GM23338 (cell line): ENCODE measurements around the gene ATAD2B. TPM values are rescaled to one million over a fixed set of nuclear protein-coding genes. Genes with fewer than 3 reads are reported as not detected.

Experiments used
- ATAC-seq: fragments of 200-7000 bp; cut with Tn5 transposase; 3 replicates; pipeline ENCODE4 v1.9.1; 2020
- DNase-seq: peaks from one replicate; pipeline ENCODE4 v3.0.0-alpha.2; 2015; ENCODE audit warnings: low spot score
- H2AFZ ChIP-seq: fragments of 200-600 bp; sonication (generic); 2 replicates; pipeline ENCODE4 v1.8.0; 2016; ENCODE audit warnings: antibody characterized with exemption, mild to moderate bottlenecking, moderate library complexity
- H3F3A ChIP-seq: fragments of 200-600 bp; sonication (generic); replicated peaks from 2 replicates; pipeline ENCODE4 v1.8.0; 2017; ENCODE audit warnings: antibody characterized with exemption, mixed run types, low read depth
- H3K27ac ChIP-seq: fragments of 200-600 bp; sonication (generic); 2 replicates; pipeline ENCODE4 v1.6.1; 2016; ENCODE audit warnings: low read depth
- H3K27me3 ChIP-seq: fragments of 200-600 bp; sonication (generic); 2 replicates; pipeline ENCODE4 v1.8.0; 2016; ENCODE audit warnings: mild to moderate bottlenecking, mixed run types, moderate library complexity; ENCODE audit not compliant: insufficient read depth
- H3K36me3 ChIP-seq: fragments of 200-600 bp; sonication (generic); 2 replicates; pipeline ENCODE4 v1.8.0; 2016; ENCODE audit warnings: mild to moderate bottlenecking; ENCODE audit not compliant: insufficient read depth
- H3K4me1 ChIP-seq: fragments of 200-600 bp; sonication (generic); 2 replicates; pipeline ENCODE4 v1.8.0; 2016; ENCODE audit warnings: mild to moderate bottlenecking, moderate library complexity; ENCODE audit not compliant: insufficient read depth
- H3K4me2 ChIP-seq: fragments of 200-600 bp; sonication (generic); 2 replicates; pipeline ENCODE4 v1.7.1; 2017; ENCODE audit warnings: mixed run types
- H3K4me3 ChIP-seq: fragments of 200-600 bp; sonication (generic); 2 replicates; pipeline ENCODE4 v1.6.1; 2016; ENCODE audit warnings: mixed run types
- H3K79me2 ChIP-seq: fragments of 200-600 bp; sonication (generic); replicated peaks from 2 replicates; pipeline ENCODE4 v1.8.0; 2017; ENCODE audit warnings: mild to moderate bottlenecking; ENCODE audit not compliant: insufficient read depth
- H3K9me2 ChIP-seq: fragments of 200-600 bp; sonication (generic); 2 replicates; pipeline ENCODE4 v1.8.0; 2017; ENCODE audit not compliant: insufficient read depth
- H4K20me1 ChIP-seq: fragments of 200-600 bp; sonication (generic); replicated peaks from 2 replicates; pipeline ENCODE4 v1.8.0; 2017; ENCODE audit warnings: mild to moderate bottlenecking; ENCODE audit not compliant: insufficient read depth
- H3K27ac Mint-ChIP-seq: 2 replicates; pipeline ENCODE4 v1.8.0; 2020; ENCODE audit warnings: inconsistent platforms, mild to moderate bottlenecking, moderate library complexity, mixed read lengths
- H3K27me3 Mint-ChIP-seq: 3 replicates; pipeline ENCODE4 v1.8.0; 2022; ENCODE audit warnings: low read depth, mild to moderate bottlenecking, moderate library complexity, mixed read lengths, inconsistent platforms; ENCODE audit not compliant: insufficient read depth, poor library complexity
- H3K36me3 Mint-ChIP-seq: 3 replicates; pipeline ENCODE4 v1.8.0; 2021; ENCODE audit warnings: low read depth, mild to moderate bottlenecking, inconsistent platforms, moderate library complexity, mixed read lengths
- H3K4me1 Mint-ChIP-seq: 3 replicates; pipeline ENCODE4 v1.8.0; 2020; ENCODE audit warnings: mild to moderate bottlenecking, inconsistent platforms, mixed read lengths
- H3K4me3 Mint-ChIP-seq: 3 replicates; pipeline ENCODE4 v1.8.0; 2021; ENCODE audit warnings: moderate library complexity, mild to moderate bottlenecking, inconsistent platforms, mixed read lengths
- H3K9me3 Mint-ChIP-seq: 3 replicates; pipeline ENCODE4 v1.8.0; 2020; ENCODE audit warnings: moderate library complexity, mild to moderate bottlenecking, inconsistent platforms, mixed read lengths
- CREB1 ChIP-seq: fragments of 250-450 bp; sonication (Bioruptor Pico); IDR thresholded peaks from 2 replicates; pipeline ENCODE4 v1.5.0; 2020; ENCODE audit warnings: low read depth, mild to moderate bottlenecking, moderate library complexity
- CTCF ChIP-seq, 2 experiments: fragments of 200-600 bp in 1 of 2; sonication (generic) in 1 of 2; conservative IDR thresholded peaks; 2 replicates each; pipeline versions ENCODE4 v1.5.1 to v1.6.1; 2016 to 2017; ENCODE audit warnings: antibody characterized with exemption in 2 of 2, low read depth in 2 of 2, mild to moderate bottlenecking in 2 of 2, moderate library complexity in 1 of 2
- JUNB ChIP-seq: IDR thresholded peaks from one replicate; pipeline ENCODE4 v1.6.1; 2016; ENCODE audit warnings: antibody characterized with exemption; ENCODE audit not compliant: unreplicated experiment
- NANOG ChIP-seq: IDR thresholded peaks from 2 replicates; pipeline ENCODE4 v1.6.1; 2016; ENCODE audit warnings: antibody characterized with exemption, borderline replicate concordance
- POLR2AphosphoS5 ChIP-seq: IDR thresholded peaks from 2 replicates; pipeline ENCODE4 v1.6.1; 2016; ENCODE audit warnings: antibody characterized with exemption, low read depth
- STAT1 ChIP-seq: IDR thresholded peaks from one replicate; pipeline ENCODE4 v1.6.1; 2016; ENCODE audit warnings: antibody characterized with exemption; ENCODE audit not compliant: unreplicated experiment
- ZNF114 ChIP-seq: fragments of 250-450 bp; sonication (Bioruptor Pico); IDR thresholded peaks from 2 replicates; pipeline ENCODE4 v1.5.0; 2020; ENCODE audit warnings: mild to moderate bottlenecking, moderate library complexity
- polyA plus RNA-seq: library from polyadenylated mRNA; unstranded; fragments of >200 nt; fragmentation: Nextera tagmentation; extraction: Ambion mirVana; gene quantifications from 2 replicates; pipeline ENCODE4 v1.2.1, GENCODE V29; 2016
- total RNA-seq: library from RNA; depleted of rRNA; stranded (reverse); fragments of >200 nt; shearing (Covaris generic); gene quantifications from 2 replicates; pipeline ENCODE4 v1.2.3, GENCODE V29; 2014
- TF ChIP-seq, protein P1 (sequence below): IDR thresholded peaks from one replicate; pipeline ENCODE4 v1.6.1; 2018; ENCODE audit warnings: antibody characterized with exemption; ENCODE audit not compliant: unreplicated experiment
- TF ChIP-seq, protein P2 (sequence below): IDR thresholded peaks from 2 replicates; pipeline ENCODE4 v1.6.1; 2016; ENCODE audit warnings: antibody characterized with exemption
- TF ChIP-seq, protein P3 (sequence below): fragments of 250-450 bp; sonication (Bioruptor Pico); IDR thresholded peaks from 2 replicates; pipeline ENCODE4 v1.5.0; 2020; ENCODE audit warnings: mild to moderate bottlenecking, moderate library complexity

The ATAD2B gene
- total and polyA plus RNA-seq, 2 experiments from 2014 or later: 12.4 to 19.3 TPM

GRCh38 chr2:23916727-23917405 is 10.1 kb downstream of the ATAD2B start:
- peak; percentile 46 for DNase-seq
- H3K4me1 ChIP-seq: peaks cover 10% of the 10 kb centered on the region
- Mint-ChIP-seq H3K4me3 (no peak overlapping the region), H3K27me3 (no peaks in the 10 kb centered on the region), H3K9me3 (no peaks in the 10 kb centered on the region), H3K27ac (peak overlapping the region; percentile 80), H3K4me1 (peaks cover 16% of the 10 kb centered on the region), H3K36me3 (no peaks in the 10 kb centered on the region)
- H4K20me1 ChIP-seq: 0 out of 2 replicates have a peak, but pooled peaks cover 3% of the 10 kb centered on the region
- H3K4me3 ChIP-seq: 0 out of 2 replicates have a peak overlapping the region, but pooled peaks have one; percentile 4
- TF ChIP-seq CTCF (conservative IDR thresholded peaks at IDR 0.05; ENCODE audit: low read depth in 2 of 2): no peak
- TF ChIP-seq, protein P1, sequence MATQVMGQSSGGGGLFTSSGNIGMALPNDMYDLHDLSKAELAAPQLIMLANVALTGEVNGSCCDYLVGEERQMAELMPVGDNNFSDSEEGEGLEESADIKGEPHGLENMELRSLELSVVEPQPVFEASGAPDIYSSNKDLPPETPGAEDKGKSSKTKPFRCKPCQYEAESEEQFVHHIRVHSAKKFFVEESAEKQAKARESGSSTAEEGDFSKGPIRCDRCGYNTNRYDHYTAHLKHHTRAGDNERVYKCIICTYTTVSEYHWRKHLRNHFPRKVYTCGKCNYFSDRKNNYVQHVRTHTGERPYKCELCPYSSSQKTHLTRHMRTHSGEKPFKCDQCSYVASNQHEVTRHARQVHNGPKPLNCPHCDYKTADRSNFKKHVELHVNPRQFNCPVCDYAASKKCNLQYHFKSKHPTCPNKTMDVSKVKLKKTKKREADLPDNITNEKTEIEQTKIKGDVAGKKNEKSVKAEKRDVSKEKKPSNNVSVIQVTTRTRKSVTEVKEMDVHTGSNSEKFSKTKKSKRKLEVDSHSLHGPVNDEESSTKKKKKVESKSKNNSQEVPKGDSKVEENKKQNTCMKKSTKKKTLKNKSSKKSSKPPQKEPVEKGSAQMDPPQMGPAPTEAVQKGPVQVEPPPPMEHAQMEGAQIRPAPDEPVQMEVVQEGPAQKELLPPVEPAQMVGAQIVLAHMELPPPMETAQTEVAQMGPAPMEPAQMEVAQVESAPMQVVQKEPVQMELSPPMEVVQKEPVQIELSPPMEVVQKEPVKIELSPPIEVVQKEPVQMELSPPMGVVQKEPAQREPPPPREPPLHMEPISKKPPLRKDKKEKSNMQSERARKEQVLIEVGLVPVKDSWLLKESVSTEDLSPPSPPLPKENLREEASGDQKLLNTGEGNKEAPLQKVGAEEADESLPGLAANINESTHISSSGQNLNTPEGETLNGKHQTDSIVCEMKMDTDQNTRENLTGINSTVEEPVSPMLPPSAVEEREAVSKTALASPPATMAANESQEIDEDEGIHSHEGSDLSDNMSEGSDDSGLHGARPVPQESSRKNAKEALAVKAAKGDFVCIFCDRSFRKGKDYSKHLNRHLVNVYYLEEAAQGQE: no peak
- TF ChIP-seq POLR2AphosphoS5: no peak
- TF ChIP-seq STAT1: no peak
- TF ChIP-seq, protein P2, sequence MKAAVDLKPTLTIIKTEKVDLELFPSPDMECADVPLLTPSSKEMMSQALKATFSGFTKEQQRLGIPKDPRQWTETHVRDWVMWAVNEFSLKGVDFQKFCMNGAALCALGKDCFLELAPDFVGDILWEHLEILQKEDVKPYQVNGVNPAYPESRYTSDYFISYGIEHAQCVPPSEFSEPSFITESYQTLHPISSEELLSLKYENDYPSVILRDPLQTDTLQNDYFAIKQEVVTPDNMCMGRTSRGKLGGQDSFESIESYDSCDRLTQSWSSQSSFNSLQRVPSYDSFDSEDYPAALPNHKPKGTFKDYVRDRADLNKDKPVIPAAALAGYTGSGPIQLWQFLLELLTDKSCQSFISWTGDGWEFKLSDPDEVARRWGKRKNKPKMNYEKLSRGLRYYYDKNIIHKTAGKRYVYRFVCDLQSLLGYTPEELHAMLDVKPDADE: no peak
- TF ChIP-seq, protein P3, sequence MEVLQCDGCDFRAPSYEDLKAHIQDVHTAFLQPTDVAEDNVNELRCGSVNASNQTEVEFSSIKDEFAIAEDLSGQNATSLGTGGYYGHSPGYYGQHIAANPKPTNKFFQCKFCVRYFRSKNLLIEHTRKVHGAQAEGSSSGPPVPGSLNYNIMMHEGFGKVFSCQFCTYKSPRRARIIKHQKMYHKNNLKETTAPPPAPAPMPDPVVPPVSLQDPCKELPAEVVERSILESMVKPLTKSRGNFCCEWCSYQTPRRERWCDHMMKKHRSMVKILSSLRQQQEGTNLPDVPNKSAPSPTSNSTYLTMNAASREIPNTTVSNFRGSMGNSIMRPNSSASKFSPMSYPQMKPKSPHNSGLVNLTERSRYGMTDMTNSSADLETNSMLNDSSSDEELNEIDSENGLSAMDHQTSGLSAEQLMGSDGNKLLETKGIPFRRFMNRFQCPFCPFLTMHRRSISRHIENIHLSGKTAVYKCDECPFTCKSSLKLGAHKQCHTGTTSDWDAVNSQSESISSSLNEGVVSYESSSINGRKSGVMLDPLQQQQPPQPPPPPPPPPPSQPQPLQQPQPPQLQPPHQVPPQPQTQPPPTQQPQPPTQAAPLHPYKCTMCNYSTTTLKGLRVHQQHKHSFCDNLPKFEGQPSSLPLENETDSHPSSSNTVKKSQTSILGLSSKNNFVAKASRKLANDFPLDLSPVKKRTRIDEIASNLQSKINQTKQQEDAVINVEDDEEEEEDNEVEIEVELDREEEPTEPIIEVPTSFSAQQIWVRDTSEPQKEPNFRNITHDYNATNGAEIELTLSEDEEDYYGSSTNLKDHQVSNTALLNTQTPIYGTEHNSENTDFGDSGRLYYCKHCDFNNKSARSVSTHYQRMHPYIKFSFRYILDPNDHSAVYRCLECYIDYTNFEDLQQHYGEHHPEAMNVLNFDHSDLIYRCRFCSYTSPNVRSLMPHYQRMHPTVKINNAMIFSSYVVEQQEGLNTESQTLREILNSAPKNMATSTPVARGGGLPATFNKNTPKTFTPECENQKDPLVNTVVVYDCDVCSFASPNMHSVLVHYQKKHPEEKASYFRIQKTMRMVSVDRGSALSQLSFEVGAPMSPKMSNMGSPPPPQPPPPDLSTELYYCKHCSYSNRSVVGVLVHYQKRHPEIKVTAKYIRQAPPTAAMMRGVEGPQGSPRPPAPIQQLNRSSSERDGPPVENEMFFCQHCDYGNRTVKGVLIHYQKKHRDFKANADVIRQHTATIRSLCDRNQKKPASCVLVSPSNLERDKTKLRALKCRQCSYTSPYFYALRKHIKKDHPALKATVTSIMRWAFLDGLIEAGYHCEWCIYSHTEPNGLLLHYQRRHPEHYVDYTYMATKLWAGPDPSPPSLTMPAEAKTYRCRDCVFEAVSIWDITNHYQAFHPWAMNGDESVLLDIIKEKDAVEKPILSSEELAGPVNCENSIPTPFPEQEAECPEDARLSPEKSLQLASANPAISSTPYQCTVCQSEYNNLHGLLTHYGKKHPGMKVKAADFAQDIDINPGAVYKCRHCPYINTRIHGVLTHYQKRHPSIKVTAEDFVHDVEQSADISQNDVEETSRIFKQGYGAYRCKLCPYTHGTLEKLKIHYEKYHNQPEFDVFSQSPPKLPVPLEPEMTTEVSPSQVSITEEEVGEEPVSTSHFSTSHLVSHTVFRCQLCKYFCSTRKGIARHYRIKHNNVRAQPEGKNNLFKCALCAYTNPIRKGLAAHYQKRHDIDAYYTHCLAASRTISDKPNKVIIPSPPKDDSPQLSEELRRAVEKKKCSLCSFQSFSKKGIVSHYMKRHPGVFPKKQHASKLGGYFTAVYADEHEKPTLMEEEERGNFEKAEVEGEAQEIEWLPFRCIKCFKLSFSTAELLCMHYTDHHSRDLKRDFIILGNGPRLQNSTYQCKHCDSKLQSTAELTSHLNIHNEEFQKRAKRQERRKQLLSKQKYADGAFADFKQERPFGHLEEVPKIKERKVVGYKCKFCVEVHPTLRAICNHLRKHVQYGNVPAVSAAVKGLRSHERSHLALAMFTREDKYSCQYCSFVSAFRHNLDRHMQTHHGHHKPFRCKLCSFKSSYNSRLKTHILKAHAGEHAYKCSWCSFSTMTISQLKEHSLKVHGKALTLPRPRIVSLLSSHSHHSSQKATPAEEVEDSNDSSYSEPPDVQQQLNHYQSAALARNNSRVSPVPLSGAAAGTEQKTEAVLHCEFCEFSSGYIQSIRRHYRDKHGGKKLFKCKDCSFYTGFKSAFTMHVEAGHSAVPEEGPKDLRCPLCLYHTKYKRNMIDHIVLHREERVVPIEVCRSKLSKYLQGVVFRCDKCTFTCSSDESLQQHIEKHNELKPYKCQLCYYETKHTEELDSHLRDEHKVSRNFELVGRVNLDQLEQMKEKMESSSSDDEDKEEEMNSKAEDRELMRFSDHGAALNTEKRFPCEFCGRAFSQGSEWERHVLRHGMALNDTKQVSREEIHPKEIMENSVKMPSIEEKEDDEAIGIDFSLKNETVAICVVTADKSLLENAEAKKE (CRISPR knock-in tag): no peak
- TF ChIP-seq NANOG: no peak
- no peak for TF ChIP-seq JUNB
- no peak for TF ChIP-seq ZNF114
- TF ChIP-seq CREB1 (CRISPR knock-in tag): no peak
- H3F3A ChIP-seq: no peaks in the 10 kb centered on the region
- H3K27me3 ChIP-seq: no peaks in the 10 kb centered on the region
- peaks cover 100% of the 10 kb centered on the region for H3K79me2 ChIP-seq
- H3K4me2 ChIP-seq: peak overlapping the region; percentile 42
- H3K27ac ChIP-seq: peak overlapping the region; percentile 30; the same call in 1 of the 2 replicates
- peak; percentile 65 for ATAC-seq
- H2AFZ ChIP-seq: no peak overlapping the region
- no peaks in the 10 kb centered on the region for H3K9me2 ChIP-seq
- no peaks in the 10 kb centered on the region for H3K36me3 ChIP-seq
